Measurements from ENCODE around the gene PTGES3L. TPM values are rescaled to one million over a fixed set of nuclear protein-coding genes. Genes with fewer than 3 reads are reported as not detected.
"Not testable (repeated sequence)": the region's sequence is repeated elsewhere in the genome, so short reads cannot be mapped to it uniquely, and the experiment has no call there.

Gene PTGES3L
- total RNA-seq, 1 experiment from 2014 or later: 0.74 TPM

- H3K27me3 ChIP-seq (ENCODE audit: control insufficient read depth, insufficient read depth, low read length): no peaks in the 10 kb centered on the region
- no peak for DNase-seq (ENCODE audit: low read depth, low spot score)
- H3K9me3 ChIP-seq (ENCODE audit: control insufficient read depth, insufficient read depth, low read depth, low read length): no peaks in the 10 kb centered on the region
- ChIA-PET CTCF (no interaction called here), POLR2A (interaction anchor here (0.6 to 1.2 kb wide), 7 partner anchors 9 to 320 kb away, joined by 3 to 9 read pairs (median 4); partner anchors contain the start of genes IFI35, PTGES3L and RUNDC1)
- BruUV-seq (replicated peaks): no TSS peak
- peaks cover 17% of the 10 kb centered on the region for H3K36me3 ChIP-seq (ENCODE audit: control insufficient read depth, insufficient read depth, low read length)
- TF ChIP-seq SIN3A (IDR thresholded peaks at IDR 0.05; ENCODE audit: borderline replicate concordance, insufficient read depth, low read depth, low read length): no peak
- no peak for TF ChIP-seq TCF7L2 (IDR thresholded peaks at IDR 0.05; ENCODE audit: low read depth, low read length)
- TF ChIP-seq CTCF (IDR thresholded peaks at IDR 0.05): no peak
- TF ChIP-seq POLR2AphosphoS5 (IDR thresholded peaks at IDR 0.05; ENCODE audit: low read depth, low read length): no peak
- TF ChIP-seq REST (IDR thresholded peaks at IDR 0.05; ENCODE audit: insufficient read depth in 1 of 2, low read depth in 2 of 2, low read length in 1 of 2): no peak
- intact Hi-C loops (cut with micrococcal nuclease; ENCODE audit: unreplicated experiment) (no loop called here), in situ Hi-C loops (cut with HindIII; ENCODE audit: low pct_unique_long_range_greater_than_20kb, low sequenced_read_pairs) (no loop called here)
- H3K4me3 ChIP-seq (ENCODE audit: low read depth in 2 of 2, low read length in 2 of 2): peak overlapping the region; percentile 79 to 96
- H3K4me1 ChIP-seq (ENCODE audit: control insufficient read depth, insufficient read depth, low read length): peaks cover 19% of the 10 kb centered on the region
- no peak for ATAC-seq
- peak overlapping the region; percentile 86 for H3K27ac ChIP-seq (ENCODE audit: low read length)
Observed at GRCh38 chr17:42997390-42997983, 17.6 kb upstream of the PTGES3L start.

- H3K27me3 ChIP-seq (ENCODE audit: control insufficient read depth, insufficient read depth, low read length); DNase-seq (ENCODE audit: low read depth, low spot score); CTCF ChIA-PET; H3K9me3 ChIP-seq (ENCODE audit: control insufficient read depth, insufficient read depth, low read depth, low read length); H3K4me3 ChIP-seq (ENCODE audit: low read depth in 2 of 2, low read length in 2 of 2); in situ Hi-C loops (cut with HindIII; ENCODE audit: low pct_unique_long_range_greater_than_20kb, low sequenced_read_pairs); intact Hi-C loops (cut with micrococcal nuclease; ENCODE audit: unreplicated experiment); H3K27ac ChIP-seq (ENCODE audit: low read length); ATAC-seq; BruUV-seq (replicated peaks); H3K36me3 ChIP-seq (ENCODE audit: control insufficient read depth, insufficient read depth, low read length): not testable (repeated sequence)
- peaks cover 18% of the 10 kb centered on the region for H3K4me1 ChIP-seq (ENCODE audit: control insufficient read depth, insufficient read depth, low read length)
- POLR2A ChIA-PET: interaction anchor here (0.6 kb wide), 1 partner anchor 19 kb away, joined by 10 read pairs; no protein-coding TSS in a partner anchor
Observed at GRCh38 chr17:42993913-42994312, 14.0 kb upstream of the PTGES3L start.

- ChIA-PET POLR2A (no interaction called here), CTCF (no interaction called here)
- TF ChIP-seq CTCF (IDR thresholded peaks at IDR 0.05): no peak
- TSS peak; percentile 71 for BruUV-seq (replicated peaks)
- DNase-seq (ENCODE audit: low read depth, low spot score): no peak
- intact Hi-C loops (cut with micrococcal nuclease; ENCODE audit: unreplicated experiment): no loop called here
- H3K9me3 ChIP-seq (ENCODE audit: control insufficient read depth, insufficient read depth, low read depth, low read length): no peaks in the 10 kb centered on the region
- no peak for ATAC-seq
- in situ Hi-C loops (cut with HindIII; ENCODE audit: low pct_unique_long_range_greater_than_20kb, low sequenced_read_pairs): no loop called here
- no peak overlapping the region for H3K27ac ChIP-seq (ENCODE audit: low read length)
- H3K4me3 ChIP-seq (ENCODE audit: low read depth in 2 of 2, low read length in 2 of 2): no peak overlapping the region
- H3K36me3 ChIP-seq (ENCODE audit: control insufficient read depth, insufficient read depth, low read length): peaks cover 5% of the 10 kb centered on the region
- no peaks in the 10 kb centered on the region for H3K27me3 ChIP-seq (ENCODE audit: control insufficient read depth, insufficient read depth, low read length)
- H3K4me1 ChIP-seq (ENCODE audit: control insufficient read depth, insufficient read depth, low read length): peaks cover 18% of the 10 kb centered on the region
Observed at GRCh38 chr17:42992872-42993271, 13.0 kb upstream of the PTGES3L start.
